A549 (cell line): ENCODE data around the gene VWA8. TPM values are rescaled to one million over a fixed set of nuclear protein-coding genes. Genes with fewer than 3 reads are reported as not detected.

ENCODE experiments used
- ATAC-seq, 2 experiments: fragments of 200-7000 bp in 1 of 2; fragments of >200 bp in 1 of 2; cut with Nextera tagmentation in 1 of 2; cut with Tn5 transposase in 1 of 2; 3 replicates each; pipeline versions ENCODE4 v1.8.0 to v1.9.1; 2018 to 2020; ENCODE audit warnings: mild to moderate bottlenecking in 1 of 2, moderate library complexity in 1 of 2
- CTCF ChIA-PET: fragments of 300-600 bp; sonication (Branson Sonifier 250); formaldehyde crosslinking; extraction: SDS; loops from one replicate; lab custom pipeline; 2021; ENCODE audit warnings: antibody characterized with exemption, inconsistent platforms; lab: Yijun Ruan, JAX
- POLR2A ChIA-PET: fragments of 350-600 bp; formaldehyde crosslinking; extraction: SDS; loops from one replicate; lab custom pipeline; 2021; ENCODE audit warnings: antibody characterized with exemption, inconsistent platforms; lab: Yijun Ruan, JAX
- DNase-seq, 2 experiments: peaks; one replicate each; pipeline versions ENCODE4 v3.0.0 to v3.0.0-alpha.2; 2011 to 2016; ENCODE audit warnings: low read depth in 1 of 2, low spot score in 1 of 2
- FAIRE-seq: peaks from 2 replicates; lab custom pipeline; 2011; peaks lifted over from hg19 to GRCh38; lab: Jason Lieb, UNC
- H3K27ac ChIP-seq, 2 experiments: fragments of >200 bp; sonication (Bioruptor Twin); formaldehyde crosslinking; 3 replicates each; pipeline ENCODE4 v1.5.1; 2016 to 2017
- H3K4me1 ChIP-seq: fragments of >200 bp; sonication (Bioruptor Twin); formaldehyde crosslinking; 3 replicates; pipeline ENCODE4 v1.6.1; 2016
- H3K4me2 ChIP-seq: fragments of >200 bp; sonication (Bioruptor Twin); formaldehyde crosslinking; 3 replicates; pipeline ENCODE4 v1.6.1; 2016
- H3K4me3 ChIP-seq: fragments of >200 bp; sonication (Bioruptor Twin); formaldehyde crosslinking; 3 replicates; pipeline ENCODE4 v1.5.1; 2016
- H3K9me3 ChIP-seq: fragments of >200 bp; sonication (Bioruptor Twin); formaldehyde crosslinking; 3 replicates; pipeline ENCODE4 v1.6.1; 2016
- CBX2 ChIP-seq: fragments of 200-600 bp; sonication (generic); IDR thresholded peaks from 2 replicates; pipeline ENCODE4 v1.6.1; 2016; ENCODE audit warnings: low read depth, mild to moderate bottlenecking, borderline replicate concordance
- CBX8 ChIP-seq: fragments of 200-600 bp; sonication (generic); IDR thresholded peaks from 2 replicates; pipeline ENCODE4 v1.6.1; 2016
- CHD2 ChIP-seq: fragments of 150-350 bp; IDR thresholded peaks from 2 replicates; pipeline ENCODE4 v1.6.1; 2014; ENCODE audit warnings: low read length; ENCODE audit not compliant: partially characterized antibody
- CHD4 ChIP-seq: fragments of 200-600 bp; sonication (generic); IDR thresholded peaks from 2 replicates; pipeline ENCODE4 v1.6.1; 2016; ENCODE audit warnings: antibody characterized with exemption, mild to moderate bottlenecking, borderline replicate concordance
- EP300 ChIP-seq, 2 experiments: fragments of >200 bp; sonication (Bioruptor Twin); formaldehyde crosslinking; IDR thresholded peaks; 2 replicates in 1 of 2; 3 replicates in 1 of 2; pipeline ENCODE4 v1.6.1; 2016 to 2017
- ESRRA ChIP-seq: fragments of 150-350 bp; IDR thresholded peaks from 2 replicates; pipeline ENCODE4 v1.6.1; 2014; ENCODE audit warnings: mild to moderate bottlenecking, low read length, borderline replicate concordance
- HDAC2 ChIP-seq: fragments of 200-600 bp; sonication (generic); IDR thresholded peaks from 2 replicates; pipeline ENCODE4 v1.6.1; 2016
- HEYL ChIP-seq: fragments of 250-450 bp; sonication (Bioruptor Pico); IDR thresholded peaks from 2 replicates; pipeline ENCODE4 v1.8.0; 2021; ENCODE audit warnings: mild to moderate bottlenecking, moderate library complexity
- HOXB5 ChIP-seq: fragments of 250-450 bp; sonication (Bioruptor Pico); IDR thresholded peaks from 2 replicates; pipeline ENCODE4 v1.5.0; 2020; ENCODE audit warnings: mild to moderate bottlenecking, moderate library complexity
- JUN ChIP-seq, 2 experiments: fragments of >200 bp; sonication (Bioruptor Twin); formaldehyde crosslinking; IDR thresholded peaks; 2 replicates in 1 of 2; 3 replicates in 1 of 2; pipeline ENCODE4 v1.6.1; 2016 to 2017
- JUNB ChIP-seq: fragments of >200 bp; sonication (Bioruptor Twin); formaldehyde crosslinking; IDR thresholded peaks from 2 replicates; pipeline ENCODE4 v1.6.1; 2016
- KDM5A ChIP-seq: fragments of 200-600 bp; sonication (generic); IDR thresholded peaks from 2 replicates; pipeline ENCODE4 v1.6.1; 2016; ENCODE audit warnings: antibody characterized with exemption, mild to moderate bottlenecking
- MAFK ChIP-seq: fragments of 450-650 bp; IDR thresholded peaks from 2 replicates; pipeline ENCODE4 v1.6.1; 2014; ENCODE audit not compliant: partially characterized antibody
- MAZ ChIP-seq: fragments of 150-350 bp; IDR thresholded peaks from 2 replicates; pipeline ENCODE4 v1.6.1; 2014; ENCODE audit warnings: antibody characterized with exemption, low read depth, low read length, borderline replicate concordance
- NFE2L2 ChIP-seq: fragments of 150-350 bp; conservative IDR thresholded peaks from 2 replicates; pipeline ENCODE4 v1.6.1; 2014; ENCODE audit warnings: low read length
- POLR2AphosphoS2 ChIP-seq: conservative IDR thresholded peaks from 2 replicates; pipeline ENCODE4 v1.6.1; 2012; ENCODE audit warnings: low read length, improper control_type of control experiment, inconsistent platforms
- RFX5 ChIP-seq: fragments of 450-650 bp; IDR thresholded peaks from 2 replicates; pipeline ENCODE4 v1.7.1; 2014; ENCODE audit warnings: antibody characterized with exemption, mild to moderate bottlenecking, moderate library complexity
- SMC3 ChIP-seq: fragments of >200 bp; sonication (Bioruptor Twin); formaldehyde crosslinking; IDR thresholded peaks from 3 replicates; pipeline ENCODE4 v1.6.1; 2018; ENCODE audit warnings: inconsistent platforms
- ZFP36 ChIP-seq: fragments of 450-650 bp; IDR thresholded peaks from 2 replicates; pipeline ENCODE4 v1.6.1; 2014; ENCODE audit warnings: borderline replicate concordance; ENCODE audit not compliant: partially characterized antibody
- ZNF302 ChIP-seq: fragments of 250-450 bp; sonication (Bioruptor Pico); IDR thresholded peaks from 2 replicates; pipeline ENCODE4 v1.9.0; 2021; ENCODE audit warnings: inconsistent platforms, mild to moderate bottlenecking, moderate library complexity
- WGBS: methylation state at CpG from one replicate; pipeline ENCODE4 v1.1.6; 2017; ENCODE audit errors: missing lambda C conversion rate; 5-methylcytosine and 5-hydroxymethylcytosine counted together
- polyA plus RNA-seq, 4 experiments: library from polyadenylated mRNA; depleted of rRNA in 3 of 4; stranded (reverse); fragments of >200 nt; fragmentation: RNase III in 1 of 4; extraction: RNeasy Plus Mini Kit Qiagen cat#74134 plus additional on column Dnase treatment in 1 of 4; gene quantifications; 2 replicates in 3 of 4; 3 replicates in 1 of 4; pipeline ENCODE4 v1.2.3, GENCODE V29; 2011 to 2017
- TF ChIP-seq, protein P1 (sequence below): fragments of 450-650 bp; IDR thresholded peaks from 2 replicates; pipeline ENCODE4 v1.6.1; 2014; ENCODE audit warnings: antibody characterized with exemption
- TF ChIP-seq, protein P2 (sequence below): fragments of 150-350 bp; IDR thresholded peaks from 2 replicates; pipeline ENCODE4 v1.6.1; 2014; ENCODE audit warnings: low read depth, mild to moderate bottlenecking, low read length
- TF ChIP-seq, protein P3 (sequence below): fragments of 200-600 bp; sonication (generic); IDR thresholded peaks from 2 replicates; pipeline ENCODE4 v1.6.1; 2016; ENCODE audit warnings: antibody characterized with exemption, mild to moderate bottlenecking, moderate library complexity
- TF ChIP-seq, protein P4 (sequence below): fragments of >200 bp; sonication (Bioruptor Twin); formaldehyde crosslinking; IDR thresholded peaks from 3 replicates; pipeline ENCODE4 v1.6.1; 2016

The VWA8 gene
- polyA plus RNA-seq, 2 of the 4 experiments (the other 2 are of a cell fraction): 6.4 to 15.3 TPM

DNA sequence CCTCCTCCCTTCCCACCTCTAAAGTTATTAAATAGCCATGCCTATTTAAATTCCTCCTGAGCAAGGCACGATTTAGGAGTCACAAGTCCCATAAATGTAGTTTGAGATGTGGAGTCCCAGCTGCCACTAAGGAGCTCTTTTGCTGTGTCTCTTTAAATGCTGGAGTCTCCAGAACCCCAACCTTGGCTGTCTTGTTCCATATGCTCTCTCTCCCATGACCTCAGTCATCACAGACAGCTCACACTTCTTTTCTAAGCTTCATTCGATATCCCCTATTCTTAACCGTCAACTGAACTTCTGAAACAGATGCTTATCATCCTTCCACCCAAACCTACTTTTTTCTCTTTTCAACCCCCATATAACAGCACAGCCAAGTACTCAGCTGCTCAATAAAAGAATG lies 197.1 kb downstream of the VWA8 start:
- 0 out of 3 replicates have a peak, but pooled peaks cover 6% of the 10 kb centered on the region for H3K4me1 ChIP-seq
- no peak for TF ChIP-seq RFX5
- TF ChIP-seq MAFK: no peak
- no peak for TF ChIP-seq ESRRA
- no peak for TF ChIP-seq HEYL (CRISPR knock-in tag)
- TF ChIP-seq, protein P1, sequence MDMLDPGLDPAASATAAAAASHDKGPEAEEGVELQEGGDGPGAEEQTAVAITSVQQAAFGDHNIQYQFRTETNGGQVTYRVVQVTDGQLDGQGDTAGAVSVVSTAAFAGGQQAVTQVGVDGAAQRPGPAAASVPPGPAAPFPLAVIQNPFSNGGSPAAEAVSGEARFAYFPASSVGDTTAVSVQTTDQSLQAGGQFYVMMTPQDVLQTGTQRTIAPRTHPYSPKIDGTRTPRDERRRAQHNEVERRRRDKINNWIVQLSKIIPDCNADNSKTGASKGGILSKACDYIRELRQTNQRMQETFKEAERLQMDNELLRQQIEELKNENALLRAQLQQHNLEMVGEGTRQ: no peak
- no peak for TF ChIP-seq EP300 (IDR thresholded peaks at IDR 0.05)
- TF ChIP-seq, protein P2, sequence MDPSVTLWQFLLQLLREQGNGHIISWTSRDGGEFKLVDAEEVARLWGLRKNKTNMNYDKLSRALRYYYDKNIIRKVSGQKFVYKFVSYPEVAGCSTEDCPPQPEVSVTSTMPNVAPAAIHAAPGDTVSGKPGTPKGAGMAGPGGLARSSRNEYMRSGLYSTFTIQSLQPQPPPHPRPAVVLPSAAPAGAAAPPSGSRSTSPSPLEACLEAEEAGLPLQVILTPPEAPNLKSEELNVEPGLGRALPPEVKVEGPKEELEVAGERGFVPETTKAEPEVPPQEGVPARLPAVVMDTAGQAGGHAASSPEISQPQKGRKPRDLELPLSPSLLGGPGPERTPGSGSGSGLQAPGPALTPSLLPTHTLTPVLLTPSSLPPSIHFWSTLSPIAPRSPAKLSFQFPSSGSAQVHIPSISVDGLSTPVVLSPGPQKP: no peak
- no peak for TF ChIP-seq CHD2
- TF ChIP-seq ZFP36: no peak
- TF ChIP-seq, protein P3, sequence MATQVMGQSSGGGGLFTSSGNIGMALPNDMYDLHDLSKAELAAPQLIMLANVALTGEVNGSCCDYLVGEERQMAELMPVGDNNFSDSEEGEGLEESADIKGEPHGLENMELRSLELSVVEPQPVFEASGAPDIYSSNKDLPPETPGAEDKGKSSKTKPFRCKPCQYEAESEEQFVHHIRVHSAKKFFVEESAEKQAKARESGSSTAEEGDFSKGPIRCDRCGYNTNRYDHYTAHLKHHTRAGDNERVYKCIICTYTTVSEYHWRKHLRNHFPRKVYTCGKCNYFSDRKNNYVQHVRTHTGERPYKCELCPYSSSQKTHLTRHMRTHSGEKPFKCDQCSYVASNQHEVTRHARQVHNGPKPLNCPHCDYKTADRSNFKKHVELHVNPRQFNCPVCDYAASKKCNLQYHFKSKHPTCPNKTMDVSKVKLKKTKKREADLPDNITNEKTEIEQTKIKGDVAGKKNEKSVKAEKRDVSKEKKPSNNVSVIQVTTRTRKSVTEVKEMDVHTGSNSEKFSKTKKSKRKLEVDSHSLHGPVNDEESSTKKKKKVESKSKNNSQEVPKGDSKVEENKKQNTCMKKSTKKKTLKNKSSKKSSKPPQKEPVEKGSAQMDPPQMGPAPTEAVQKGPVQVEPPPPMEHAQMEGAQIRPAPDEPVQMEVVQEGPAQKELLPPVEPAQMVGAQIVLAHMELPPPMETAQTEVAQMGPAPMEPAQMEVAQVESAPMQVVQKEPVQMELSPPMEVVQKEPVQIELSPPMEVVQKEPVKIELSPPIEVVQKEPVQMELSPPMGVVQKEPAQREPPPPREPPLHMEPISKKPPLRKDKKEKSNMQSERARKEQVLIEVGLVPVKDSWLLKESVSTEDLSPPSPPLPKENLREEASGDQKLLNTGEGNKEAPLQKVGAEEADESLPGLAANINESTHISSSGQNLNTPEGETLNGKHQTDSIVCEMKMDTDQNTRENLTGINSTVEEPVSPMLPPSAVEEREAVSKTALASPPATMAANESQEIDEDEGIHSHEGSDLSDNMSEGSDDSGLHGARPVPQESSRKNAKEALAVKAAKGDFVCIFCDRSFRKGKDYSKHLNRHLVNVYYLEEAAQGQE: no peak
- no peak for TF ChIP-seq CHD4
- TF ChIP-seq HOXB5 (CRISPR knock-in tag): no peak
- TF ChIP-seq CBX2: no peak
- TF ChIP-seq, all 56 proteins: peak for 0
- ChIA-PET POLR2A (no interaction called here), CTCF (interaction anchor here (2.1 kb wide), 1 partner anchor 9 kb away, joined by 5 read pairs; no protein-coding TSS in a partner anchor)
- H3K27ac ChIP-seq: no peak overlapping the region
- no peaks in the 10 kb centered on the region for H3K9me3 ChIP-seq
- ATAC-seq (no peak), DNase-seq (no peak), FAIRE-seq (no peak)
- 78% methylated on average over 3 of the region's 3 CpGs for WGBS
- H3K4me2 ChIP-seq: no peak overlapping the region
- no peak overlapping the region for H3K4me3 ChIP-seq

DNA sequence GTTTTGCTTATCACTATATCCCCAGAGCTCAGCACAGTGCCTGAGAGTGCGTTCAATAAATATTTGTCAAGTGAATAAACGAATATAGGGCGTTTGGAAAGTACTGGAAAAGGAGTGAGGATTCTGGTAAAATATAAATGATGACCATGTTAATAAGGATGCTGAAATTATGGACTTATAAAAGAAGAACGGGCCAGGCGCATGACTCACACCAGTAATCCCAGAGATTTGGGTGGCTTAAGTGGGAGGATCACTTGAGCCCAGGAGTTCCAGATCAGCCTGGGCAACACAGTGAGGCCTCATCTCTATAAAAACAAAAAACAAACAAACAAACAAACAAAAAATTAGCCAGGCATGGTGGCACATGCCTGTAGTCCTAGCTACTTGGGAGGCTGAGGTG lies 198.1 kb downstream of the VWA8 start:
- ATAC-seq (no peak), DNase-seq (no peak), FAIRE-seq (no peak)
- 0 out of 3 replicates have a peak, but pooled peaks cover 2% of the 10 kb centered on the region for H3K4me1 ChIP-seq
- CTCF ChIA-PET: no interaction called here
- POLR2A ChIA-PET: no interaction called here
- WGBS: 89% methylated on average over 5 of the region's 5 CpGs
- TF ChIP-seq CBX2: no peak
- TF ChIP-seq RFX5: no peak
- TF ChIP-seq NFE2L2: no peak
- no peak for TF ChIP-seq SMC3
- TF ChIP-seq, protein P2: no peak
- no peak for TF ChIP-seq MAZ
- no peak for TF ChIP-seq POLR2AphosphoS2
- TF ChIP-seq JUNB: no peak
- TF ChIP-seq, protein P1: no peak
- TF ChIP-seq, protein P4, sequence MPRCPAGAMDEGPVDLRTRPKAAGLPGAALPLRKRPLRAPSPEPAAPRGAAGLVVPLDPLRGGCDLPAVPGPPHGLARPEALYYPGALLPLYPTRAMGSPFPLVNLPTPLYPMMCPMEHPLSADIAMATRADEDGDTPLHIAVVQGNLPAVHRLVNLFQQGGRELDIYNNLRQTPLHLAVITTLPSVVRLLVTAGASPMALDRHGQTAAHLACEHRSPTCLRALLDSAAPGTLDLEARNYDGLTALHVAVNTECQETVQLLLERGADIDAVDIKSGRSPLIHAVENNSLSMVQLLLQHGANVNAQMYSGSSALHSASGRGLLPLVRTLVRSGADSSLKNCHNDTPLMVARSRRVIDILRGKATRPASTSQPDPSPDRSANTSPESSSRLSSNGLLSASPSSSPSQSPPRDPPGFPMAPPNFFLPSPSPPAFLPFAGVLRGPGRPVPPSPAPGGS: no peak
- no peak for TF ChIP-seq HDAC2
- TF ChIP-seq CBX8: no peak
- TF ChIP-seq JUN (IDR thresholded peaks at IDR 0.05): no peak
- no peak for TF ChIP-seq ZNF302 (CRISPR knock-in tag)
- TF ChIP-seq KDM5A: no peak
- no peak overlapping the region for H3K4me3 ChIP-seq
- H3K4me2 ChIP-seq: no peak overlapping the region
- no peak overlapping the region for H3K27ac ChIP-seq
- no peaks in the 10 kb centered on the region for H3K9me3 ChIP-seq
